Measurements from ENCODE around the gene PLIN5. TPM values are rescaled to one million over a fixed set of nuclear protein-coding genes. Genes with fewer than 3 reads are reported as not detected.

Gene PLIN5
- total RNA-seq, 2 experiments from 2014 or later = 0.17 to 0.31 TPM

DNA sequence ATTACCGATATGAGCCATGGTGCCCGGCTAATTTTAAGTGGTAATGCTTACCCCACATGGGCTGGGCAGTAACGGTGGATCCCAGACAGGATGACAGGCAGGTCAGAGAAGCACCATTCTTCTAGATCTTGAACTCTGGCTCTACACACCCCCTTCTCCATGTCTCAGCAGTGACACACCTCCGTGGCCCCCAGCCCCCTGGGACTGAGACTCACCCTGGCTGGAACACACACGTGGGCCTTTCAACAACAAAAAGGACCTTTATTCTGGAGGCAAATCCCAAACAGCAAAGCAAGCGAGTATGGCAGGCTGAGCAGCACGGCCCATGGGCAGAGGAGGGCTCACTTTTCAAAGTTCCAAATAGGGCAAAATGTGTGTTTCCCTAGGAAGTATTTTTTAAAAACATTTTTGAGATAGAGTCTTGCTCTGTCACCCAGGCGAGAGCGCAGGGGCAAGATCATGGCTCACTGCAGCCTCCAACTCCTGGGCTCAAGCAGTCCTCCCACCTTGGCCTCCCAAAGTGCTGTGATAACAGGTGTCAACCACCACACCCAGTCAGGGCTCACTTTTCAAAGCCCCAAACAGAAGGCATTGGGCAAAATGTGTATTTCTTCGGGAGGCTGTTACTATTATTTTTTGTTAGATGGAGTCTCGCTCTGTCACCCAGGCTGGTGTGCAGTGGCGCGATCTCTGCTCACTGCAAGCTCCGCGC is 12.6 kb downstream of the PLIN5 start:
- no peak for DNase-seq
- ChIA-PET CTCF (interaction anchor here (0.9 to 3.3 kb wide), 13 partner anchors 7 to 255 kb away, joined by 3 to 17 read pairs (median 4); partner anchors contain the start of genes LRG1 and PLIN5), POLR2A (interaction anchor here (0.5 kb wide), 1 partner anchor 38 kb away, joined by 4 read pairs; no protein-coding TSS in a partner anchor)
- intact Hi-C loops (cut with micrococcal nuclease) = loop anchor here (10.0 kb wide), 1 partner anchor 258 kb away; no protein-coding TSS in a partner anchor
- no peaks in the 10 kb centered on the region for H3K36me3 Mint-ChIP-seq
- H3K27me3 Mint-ChIP-seq = peaks cover 5% of the 10 kb centered on the region
- no peak overlapping the region for H3K27ac Mint-ChIP-seq
- no peaks in the 10 kb centered on the region for H3K4me1 Mint-ChIP-seq (ENCODE audit: low read depth)
- H3K4me3 Mint-ChIP-seq = no peak overlapping the region
- no peaks in the 10 kb centered on the region for H3K9me3 Mint-ChIP-seq

DNA sequence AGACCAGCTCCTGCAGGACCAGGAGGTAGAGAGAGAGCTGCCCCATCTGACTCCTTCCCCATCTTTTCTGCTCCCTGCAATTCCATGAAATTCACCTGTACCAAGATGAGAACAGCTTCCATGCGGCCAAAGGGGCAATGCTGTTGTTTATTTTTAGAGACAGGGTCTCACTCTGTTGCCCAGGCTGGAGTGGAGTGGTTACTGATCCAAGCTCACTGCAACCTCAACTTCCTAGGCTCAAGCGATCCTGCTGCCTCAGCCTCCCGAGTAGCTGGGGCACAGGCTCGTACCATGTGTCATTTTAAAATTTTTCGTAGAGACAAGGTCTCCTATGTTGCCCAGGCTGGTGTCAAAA is 13.2 kb downstream of the PLIN5 start:
- H3K27me3 Mint-ChIP-seq = peaks cover 5% of the 10 kb centered on the region
- intact Hi-C loops (cut with micrococcal nuclease) = loop anchor here (10.0 kb wide), 1 partner anchor 257 kb away; no protein-coding TSS in a partner anchor
- H3K36me3 Mint-ChIP-seq = no peaks in the 10 kb centered on the region
- no peaks in the 10 kb centered on the region for H3K9me3 Mint-ChIP-seq
- no peak overlapping the region for H3K27ac Mint-ChIP-seq
- no peaks in the 10 kb centered on the region for H3K4me1 Mint-ChIP-seq (ENCODE audit: low read depth)
- no peak for DNase-seq
- H3K4me3 Mint-ChIP-seq = no peak overlapping the region
- ChIA-PET CTCF (interaction anchor here (0.9 to 2.0 kb wide), 3 partner anchors 13 to 255 kb away, joined by 3 to 10 read pairs (median 3); no protein-coding TSS in a partner anchor), POLR2A (interaction anchor here (0.5 kb wide), 1 partner anchor 39 kb away, joined by 4 read pairs; no protein-coding TSS in a partner anchor)

DNA sequence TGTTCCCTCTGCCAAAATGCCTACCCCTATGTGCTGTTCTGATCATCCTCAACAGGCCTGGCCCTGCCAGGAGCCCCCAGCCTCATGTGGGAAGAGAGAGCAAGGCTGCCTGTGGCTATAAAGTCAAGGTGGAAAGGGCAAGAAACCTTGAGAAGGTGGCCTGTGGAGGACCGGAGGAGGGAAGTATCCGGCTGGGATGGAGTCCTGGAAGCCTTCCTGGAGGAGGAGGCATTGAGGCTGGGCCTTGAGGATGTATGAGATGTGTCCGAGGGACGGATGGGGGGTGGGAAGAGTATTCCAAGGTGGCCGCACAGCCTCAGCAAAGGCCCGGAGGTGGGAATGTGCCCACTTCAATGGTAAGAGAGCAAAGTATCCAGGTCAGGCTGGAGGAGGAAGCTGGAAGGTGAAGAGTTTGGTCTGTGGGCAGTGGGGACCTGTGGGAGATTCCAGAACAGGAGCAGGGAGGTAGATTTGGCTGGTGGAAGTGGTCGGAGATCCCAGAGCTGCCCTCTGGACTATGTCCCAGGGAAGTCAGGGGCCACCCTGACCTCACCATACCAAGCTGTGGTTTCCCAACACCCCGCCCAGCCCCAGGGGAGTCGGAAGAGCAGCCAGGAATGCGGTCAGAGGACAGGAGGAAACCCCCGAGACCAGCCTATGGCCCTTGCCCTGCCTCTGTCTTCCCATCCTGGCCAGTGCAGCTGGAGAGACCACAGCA is 13.7 kb downstream of the PLIN5 start:
- no peak for DNase-seq
- H3K4me1 Mint-ChIP-seq (ENCODE audit: low read depth) = no peaks in the 10 kb centered on the region
- ChIA-PET CTCF (interaction anchor here (0.9 to 1.4 kb wide), 2 partner anchors 115 to 254 kb away, joined by 3 read pairs; no protein-coding TSS in a partner anchor), POLR2A (interaction anchor here (0.5 kb wide), 1 partner anchor 39 kb away, joined by 4 read pairs; no protein-coding TSS in a partner anchor)
- peaks cover 5% of the 10 kb centered on the region for H3K27me3 Mint-ChIP-seq
- intact Hi-C loops (cut with micrococcal nuclease) = loop anchor here (10.0 kb wide), 1 partner anchor 257 kb away; no protein-coding TSS in a partner anchor
- no peak overlapping the region for H3K27ac Mint-ChIP-seq
- no peak overlapping the region for H3K4me3 Mint-ChIP-seq
- H3K9me3 Mint-ChIP-seq = no peaks in the 10 kb centered on the region
- no peaks in the 10 kb centered on the region for H3K36me3 Mint-ChIP-seq

DNA sequence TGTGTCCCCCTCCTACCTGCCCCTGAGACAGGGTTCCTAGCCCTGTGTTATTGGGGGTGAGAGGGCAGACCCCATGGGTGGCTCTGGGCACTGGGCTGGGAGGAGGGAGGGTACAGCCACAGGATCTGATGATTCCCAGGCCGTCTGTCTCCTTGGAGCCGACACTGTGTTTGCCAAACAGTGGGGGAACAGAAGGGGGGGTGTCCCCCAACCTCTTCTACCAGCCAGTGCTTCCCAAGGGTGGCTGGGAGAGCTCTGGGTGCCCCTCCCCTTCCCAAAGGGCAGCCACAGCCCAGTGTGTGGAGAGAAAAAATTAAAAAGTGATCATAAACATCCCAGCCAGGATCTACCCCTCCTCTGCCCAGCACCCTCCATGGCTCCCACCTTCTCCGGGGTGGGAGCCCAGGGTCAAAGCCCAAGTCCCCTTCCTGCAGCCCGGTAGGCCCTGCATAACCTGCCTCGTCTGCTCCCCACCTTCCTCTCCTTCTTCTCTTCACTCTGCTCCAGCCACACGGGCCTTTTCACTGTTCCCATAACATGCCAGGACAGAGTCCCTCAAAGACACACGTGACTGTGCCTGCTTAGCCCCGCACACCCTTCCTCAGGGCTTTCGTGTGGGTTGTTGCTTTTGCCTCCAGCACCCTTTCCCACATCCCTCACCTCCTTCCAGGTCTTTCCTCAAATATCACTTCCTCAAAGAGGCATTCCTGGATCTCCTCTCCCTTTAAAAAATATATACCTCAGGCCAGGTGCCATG is 15.3 kb downstream of the PLIN5 start:
- Mint-ChIP-seq H3K4me1 (ENCODE audit: low read depth) (no peaks in the 10 kb centered on the region), H3K27ac (no peak overlapping the region), H3K27me3 (peaks cover 3% of the 10 kb centered on the region), H3K9me3 (no peaks in the 10 kb centered on the region), H3K4me3 (no peak overlapping the region), H3K36me3 (no peaks in the 10 kb centered on the region)
- ChIA-PET CTCF (no interaction called here), POLR2A (no interaction called here)
- intact Hi-C loops (cut with micrococcal nuclease) = loop anchor here (10.0 kb wide), 1 partner anchor 255 kb away; no protein-coding TSS in a partner anchor
- no peak for DNase-seq

DNA sequence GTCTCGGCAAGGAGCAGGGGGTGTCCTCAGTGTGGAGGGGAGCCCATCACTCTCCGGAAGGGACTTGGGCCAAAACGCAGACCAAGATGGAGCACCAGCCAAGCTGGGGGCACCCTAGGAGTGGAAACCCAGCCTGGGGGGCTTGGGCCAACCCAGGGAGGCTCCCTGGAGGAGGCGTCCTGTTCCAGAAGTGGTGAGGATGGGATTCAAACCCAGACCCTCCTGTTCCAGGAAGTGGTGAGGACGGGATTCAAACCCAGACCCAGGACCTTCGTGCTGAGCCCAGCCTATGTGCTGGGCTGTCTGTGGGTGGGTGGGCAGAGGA is 15.9 kb downstream of the PLIN5 start:
- no peak overlapping the region for H3K27ac Mint-ChIP-seq
- POLR2A ChIA-PET = no interaction called here
- no peaks in the 10 kb centered on the region for H3K4me1 Mint-ChIP-seq (ENCODE audit: low read depth)
- intact Hi-C loops (cut with micrococcal nuclease) = no loop called here
- CTCF ChIA-PET = no interaction called here
- peaks cover 3% of the 10 kb centered on the region for H3K27me3 Mint-ChIP-seq
- no peaks in the 10 kb centered on the region for H3K36me3 Mint-ChIP-seq
- no peaks in the 10 kb centered on the region for H3K9me3 Mint-ChIP-seq
- no peak for DNase-seq
- no peak overlapping the region for H3K4me3 Mint-ChIP-seq

DNA sequence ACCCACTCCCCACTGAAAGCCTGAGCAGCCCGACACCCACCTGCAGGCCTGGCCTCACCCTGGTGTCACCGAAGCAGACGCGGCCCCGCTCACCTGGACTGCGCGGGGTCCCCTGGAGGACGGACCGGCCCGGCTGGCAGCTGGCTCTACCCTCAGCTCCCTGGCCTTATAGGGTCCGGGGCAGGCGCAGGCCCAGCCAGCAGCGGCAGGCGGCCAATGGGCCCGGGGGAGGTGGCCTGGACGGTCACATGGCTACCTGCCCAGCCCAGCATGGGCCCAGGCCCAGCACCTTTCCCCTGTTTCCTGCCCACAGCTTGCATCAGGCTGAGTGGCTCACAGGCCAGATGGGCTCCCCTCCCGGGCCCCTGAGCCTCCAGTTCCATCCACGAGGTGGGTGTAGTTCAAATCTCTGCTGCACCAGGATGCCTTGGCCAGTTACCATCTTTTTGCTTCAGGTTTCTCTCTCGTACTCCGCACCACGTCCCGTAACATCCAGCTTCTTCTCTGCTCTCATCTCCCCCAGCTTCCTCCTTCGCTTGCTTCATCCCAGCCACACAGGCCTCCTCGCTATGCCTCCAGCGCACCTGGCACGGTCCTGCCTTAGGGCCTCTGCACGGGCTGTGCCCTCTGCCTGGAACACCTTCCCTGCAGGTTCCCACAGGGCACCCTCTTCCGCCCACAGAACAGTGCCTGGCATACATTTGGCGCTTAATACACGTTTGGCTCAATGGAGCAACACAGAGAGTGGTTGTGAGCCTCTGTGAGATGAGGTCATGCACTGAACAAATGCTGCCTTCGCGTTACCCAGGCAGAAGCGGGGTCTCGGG is 16.5 kb downstream of the PLIN5 start, which contains the start of gene PLIN4:
PLIN4 (minus strand) TSS at position 142 of the 827 bp plus-strand sequence. CDS start 214 bp downstream, outside the sequence.
- Mint-ChIP-seq H3K4me1 (ENCODE audit: low read depth) (no peaks in the 10 kb centered on the region), H3K4me3 (no peak within 1 kb of the TSS), H3K36me3 (no peaks in the 10 kb centered on the region), H3K27me3 (peaks cover 3% of the 10 kb centered on the region), H3K27ac (no peak within 1 kb of the TSS), H3K9me3 (no peaks in the 10 kb centered on the region)
- POLR2A ChIA-PET = no interaction called here
- CTCF ChIA-PET = no interaction called here
- DNase-seq = no peak
- intact Hi-C loops (cut with micrococcal nuclease) = no loop called here

DNA sequence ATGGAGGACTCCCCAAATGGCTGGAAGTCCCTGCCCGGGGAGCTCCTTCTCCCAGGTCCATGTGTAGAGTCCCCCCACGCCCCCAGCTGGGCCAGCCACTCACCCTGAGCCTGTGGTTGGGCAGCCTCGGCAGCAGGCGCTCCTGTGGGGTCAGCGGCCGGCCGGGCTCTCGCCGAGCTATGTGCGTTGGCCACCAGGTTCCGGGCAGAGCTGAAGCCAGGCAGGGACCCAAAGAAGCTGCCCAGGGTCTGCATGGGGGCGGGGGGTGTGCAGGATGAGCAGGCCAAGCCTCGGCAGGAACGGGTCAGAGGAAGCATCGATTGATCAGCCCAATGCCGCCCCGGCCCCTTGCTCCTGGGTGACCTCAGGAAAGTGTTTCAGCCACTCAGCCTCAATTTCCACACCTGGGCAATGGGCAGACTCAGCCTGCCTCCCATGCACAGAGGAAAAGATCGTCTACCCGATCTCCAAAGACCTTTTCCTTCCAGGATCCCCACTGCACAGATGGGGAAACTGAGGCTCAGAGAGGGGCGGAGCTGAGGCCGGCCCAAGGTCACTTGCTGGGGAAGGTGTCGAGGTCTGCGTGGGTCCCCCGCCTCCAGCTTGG is 17.5 kb downstream of the PLIN5 start:
- no peak for DNase-seq
- intact Hi-C loops (cut with micrococcal nuclease) = no loop called here
- H3K4me3 Mint-ChIP-seq = no peak overlapping the region
- H3K36me3 Mint-ChIP-seq = no peaks in the 10 kb centered on the region
- no peaks in the 10 kb centered on the region for H3K9me3 Mint-ChIP-seq
- H3K27ac Mint-ChIP-seq = no peak overlapping the region
- ChIA-PET CTCF (interaction anchor here (1.3 kb wide), 1 partner anchor 292 kb away, joined by 3 read pairs; no protein-coding TSS in a partner anchor), POLR2A (no interaction called here)
- H3K4me1 Mint-ChIP-seq (ENCODE audit: low read depth) = no peaks in the 10 kb centered on the region
- H3K27me3 Mint-ChIP-seq = peaks cover 3% of the 10 kb centered on the region

DNA sequence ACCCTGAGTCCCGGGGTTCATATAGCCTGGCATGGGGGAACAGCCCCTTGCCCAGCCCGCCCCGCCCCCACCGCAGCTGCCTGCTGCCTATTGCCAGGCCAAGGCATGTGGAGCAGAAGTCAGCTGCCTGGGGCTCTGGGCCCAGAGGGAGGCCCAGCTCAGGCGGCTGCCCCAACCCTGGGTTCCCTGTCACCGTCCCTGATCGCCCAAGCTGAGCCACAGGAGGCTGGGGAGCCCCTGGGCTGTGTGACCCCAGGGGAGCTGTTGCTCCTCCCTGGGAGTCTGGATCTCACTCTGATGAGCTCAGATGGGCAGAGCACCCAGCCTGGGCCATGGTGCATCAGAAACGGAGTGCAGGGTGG is 18.1 kb downstream of the PLIN5 start:
- intact Hi-C loops (cut with micrococcal nuclease) = no loop called here
- POLR2A ChIA-PET = no interaction called here
- Mint-ChIP-seq H3K4me1 (ENCODE audit: low read depth) (no peaks in the 10 kb centered on the region), H3K36me3 (no peaks in the 10 kb centered on the region), H3K9me3 (no peaks in the 10 kb centered on the region), H3K27ac (no peak overlapping the region), H3K4me3 (no peak overlapping the region), H3K27me3 (peaks cover 3% of the 10 kb centered on the region)
- DNase-seq = no peak
- CTCF ChIA-PET = interaction anchor here (0.6 to 1.3 kb wide), 2 partner anchors 11 to 293 kb away, joined by 3 read pairs; no protein-coding TSS in a partner anchor

DNA sequence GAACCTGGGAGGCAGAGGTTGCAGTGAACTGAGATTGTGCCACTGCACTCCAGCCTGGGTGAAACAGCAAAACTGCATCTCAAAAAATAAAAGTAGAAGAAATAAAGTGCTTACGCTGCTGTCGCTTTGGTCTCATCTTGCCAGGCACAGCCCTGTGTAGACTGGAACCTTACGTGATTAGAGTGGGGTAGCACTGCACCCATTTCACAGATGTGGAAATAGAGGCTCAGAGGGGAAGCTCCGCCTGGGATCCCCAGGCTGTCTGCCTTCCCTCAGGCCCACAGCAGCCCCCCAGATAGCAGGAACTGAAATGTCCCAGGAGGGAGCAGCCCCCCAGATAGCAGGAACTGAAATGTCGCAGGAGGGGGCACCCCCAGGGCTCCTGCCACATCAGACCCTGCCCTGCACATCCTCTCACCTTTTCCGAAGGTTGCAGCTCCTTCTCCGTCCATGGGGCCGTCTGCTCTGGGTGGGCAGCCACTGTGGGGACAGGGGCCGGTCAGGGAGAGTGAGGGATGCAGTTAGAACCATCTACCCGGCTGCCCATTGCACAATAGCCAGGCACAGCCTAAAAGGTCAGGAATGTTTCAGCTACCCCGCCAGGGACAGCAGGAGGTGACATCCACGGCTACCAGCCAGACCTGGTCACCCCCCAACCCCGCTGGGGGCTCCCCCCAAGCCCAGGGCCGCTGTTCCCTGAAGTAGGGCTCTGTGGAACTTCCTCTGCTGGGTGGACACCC is 18.7 kb downstream of the PLIN5 start:
- Mint-ChIP-seq H3K27me3 (peaks cover 3% of the 10 kb centered on the region), H3K4me3 (no peak overlapping the region), H3K36me3 (no peaks in the 10 kb centered on the region), H3K4me1 (ENCODE audit: low read depth) (no peaks in the 10 kb centered on the region), H3K9me3 (no peaks in the 10 kb centered on the region), H3K27ac (no peak overlapping the region)
- ChIA-PET CTCF (interaction anchor here (0.6 to 3.5 kb wide), 5 partner anchors 8 to 293 kb away, joined by 3 to 17 read pairs (median 3); no protein-coding TSS in a partner anchor), POLR2A (no interaction called here)
- DNase-seq = no peak
- intact Hi-C loops (cut with micrococcal nuclease) = no loop called here

DNA sequence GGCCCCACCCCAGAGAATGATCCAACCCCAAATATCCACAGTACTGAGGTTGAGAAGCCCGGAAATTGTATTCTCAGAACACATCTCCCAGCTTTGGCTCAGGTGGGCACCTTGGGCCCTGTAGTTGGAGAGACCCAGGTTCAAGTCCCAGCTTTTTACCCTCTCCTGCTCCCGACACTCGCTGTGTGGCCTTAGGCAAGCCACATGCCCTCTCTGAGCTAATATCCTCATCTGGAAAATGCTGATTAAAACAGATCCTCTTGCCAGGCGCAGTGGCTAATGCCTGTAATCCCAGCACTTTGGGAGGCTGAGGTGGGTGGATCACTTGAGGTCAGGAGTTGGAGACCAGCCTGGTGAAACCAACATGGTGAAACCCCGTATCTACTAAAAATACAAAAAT is 19.3 kb downstream of the PLIN5 start:
- no peak for DNase-seq
- peaks cover 3% of the 10 kb centered on the region for H3K27me3 Mint-ChIP-seq
- no peaks in the 10 kb centered on the region for H3K4me1 Mint-ChIP-seq (ENCODE audit: low read depth)
- H3K9me3 Mint-ChIP-seq = no peaks in the 10 kb centered on the region
- CTCF ChIA-PET = interaction anchor here (1.5 to 3.5 kb wide), 3 partner anchors 8 to 121 kb away, joined by 3 to 17 read pairs (median 3); no protein-coding TSS in a partner anchor
- intact Hi-C loops (cut with micrococcal nuclease) = no loop called here
- POLR2A ChIA-PET = no interaction called here
- no peak overlapping the region for H3K27ac Mint-ChIP-seq
- no peak overlapping the region for H3K4me3 Mint-ChIP-seq
- H3K36me3 Mint-ChIP-seq = no peaks in the 10 kb centered on the region
